ENCODE data around the gene ST3GAL3.

DNA sequence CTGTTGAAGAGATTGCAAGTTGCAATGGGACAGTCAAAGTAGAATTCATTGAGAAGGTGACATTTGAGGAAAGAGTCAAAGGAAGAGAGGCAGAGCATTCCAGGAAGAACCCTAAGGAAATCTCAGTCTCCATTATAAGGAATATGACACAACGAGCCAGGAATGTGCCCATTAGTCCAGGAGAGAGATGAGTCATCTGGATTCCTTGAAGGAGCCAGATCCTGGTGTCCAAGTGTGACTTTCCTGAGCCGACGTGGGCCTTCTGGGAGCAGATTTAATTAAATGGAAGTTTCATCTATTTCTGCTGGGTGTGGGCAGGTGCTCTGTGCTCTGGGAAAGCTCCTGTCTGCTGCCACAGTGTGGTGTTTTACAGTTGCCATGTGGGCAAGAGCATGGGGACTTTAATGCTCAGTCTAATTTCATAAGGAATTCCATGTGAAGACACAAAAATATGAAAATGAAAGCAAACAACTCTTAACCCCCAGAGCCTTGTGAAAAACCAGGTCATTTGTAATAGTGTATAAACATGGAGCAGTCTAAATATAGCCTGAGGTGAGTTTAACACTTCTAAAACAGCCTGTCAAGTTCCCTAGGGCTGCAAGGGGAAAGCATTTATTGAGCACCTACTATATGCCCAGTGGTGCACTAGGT, 114.8 kb downstream of the ST3GAL3 start:
- TF ChIP-seq, protein P1, sequence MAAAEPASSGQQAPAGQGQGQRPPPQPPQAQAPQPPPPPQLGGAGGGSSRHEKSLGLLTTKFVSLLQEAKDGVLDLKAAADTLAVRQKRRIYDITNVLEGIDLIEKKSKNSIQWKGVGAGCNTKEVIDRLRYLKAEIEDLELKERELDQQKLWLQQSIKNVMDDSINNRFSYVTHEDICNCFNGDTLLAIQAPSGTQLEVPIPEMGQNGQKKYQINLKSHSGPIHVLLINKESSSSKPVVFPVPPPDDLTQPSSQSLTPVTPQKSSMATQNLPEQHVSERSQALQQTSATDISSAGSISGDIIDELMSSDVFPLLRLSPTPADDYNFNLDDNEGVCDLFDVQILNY (CRISPR knock-in tag; IDR thresholded peaks at IDR 0.05) = no peak
- no peak for TF ChIP-seq CTCF (IDR thresholded peaks at IDR 0.05)
- TF ChIP-seq, protein P2, sequence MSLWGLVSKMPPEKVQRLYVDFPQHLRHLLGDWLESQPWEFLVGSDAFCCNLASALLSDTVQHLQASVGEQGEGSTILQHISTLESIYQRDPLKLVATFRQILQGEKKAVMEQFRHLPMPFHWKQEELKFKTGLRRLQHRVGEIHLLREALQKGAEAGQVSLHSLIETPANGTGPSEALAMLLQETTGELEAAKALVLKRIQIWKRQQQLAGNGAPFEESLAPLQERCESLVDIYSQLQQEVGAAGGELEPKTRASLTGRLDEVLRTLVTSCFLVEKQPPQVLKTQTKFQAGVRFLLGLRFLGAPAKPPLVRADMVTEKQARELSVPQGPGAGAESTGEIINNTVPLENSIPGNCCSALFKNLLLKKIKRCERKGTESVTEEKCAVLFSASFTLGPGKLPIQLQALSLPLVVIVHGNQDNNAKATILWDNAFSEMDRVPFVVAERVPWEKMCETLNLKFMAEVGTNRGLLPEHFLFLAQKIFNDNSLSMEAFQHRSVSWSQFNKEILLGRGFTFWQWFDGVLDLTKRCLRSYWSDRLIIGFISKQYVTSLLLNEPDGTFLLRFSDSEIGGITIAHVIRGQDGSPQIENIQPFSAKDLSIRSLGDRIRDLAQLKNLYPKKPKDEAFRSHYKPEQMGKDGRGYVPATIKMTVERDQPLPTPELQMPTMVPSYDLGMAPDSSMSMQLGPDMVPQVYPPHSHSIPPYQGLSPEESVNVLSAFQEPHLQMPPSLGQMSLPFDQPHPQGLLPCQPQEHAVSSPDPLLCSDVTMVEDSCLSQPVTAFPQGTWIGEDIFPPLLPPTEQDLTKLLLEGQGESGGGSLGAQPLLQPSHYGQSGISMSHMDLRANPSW (CRISPR knock-in tag; conservative IDR thresholded peaks at IDR 0.05; ENCODE audit: low read depth) = no peak
- no peak for TF ChIP-seq ZNF263 (CRISPR knock-in tag; IDR thresholded peaks at IDR 0.05; ENCODE audit: low read depth)
- TF ChIP-seq TEAD4 (CRISPR knock-in tag; IDR thresholded peaks at IDR 0.05) = no peak
- no peak for TF ChIP-seq ZNF512 (CRISPR knock-in tag; IDR thresholded peaks at IDR 0.05; ENCODE audit: borderline replicate concordance)
- no peak for TF ChIP-seq CBFB (CRISPR knock-in tag; IDR thresholded peaks at IDR 0.05; ENCODE audit: low read depth)
- TF ChIP-seq FOXP4 (CRISPR knock-in tag; IDR thresholded peaks at IDR 0.05) = no peak
- TF ChIP-seq NFE2L1 (CRISPR knock-in tag; IDR thresholded peaks at IDR 0.05) = no peak
- TF ChIP-seq PREB (CRISPR knock-in tag; IDR thresholded peaks at IDR 0.05; ENCODE audit: borderline replicate concordance) = no peak
- TF ChIP-seq MAX (CRISPR knock-in tag; IDR thresholded peaks at IDR 0.05) = no peak
- no peak for TF ChIP-seq NR3C1 (CRISPR knock-in tag; conservative IDR thresholded peaks at IDR 0.05; ENCODE audit: low read depth)

All from WTC11 (cell line).